Subcutaneous adipose tissue (tissue), 4 donors: ENCODE results near the gene EGLN3. TPM values are rescaled to one million over a fixed set of nuclear protein-coding genes. Genes with fewer than 3 reads are reported as not detected.

Source experiments
- CTCF ChIP-seq: fragments of 450-650 bp; IDR thresholded peaks from one replicate; pipeline ENCODE4 v1.5.1; 2016; ENCODE audit warnings: low read depth, mild to moderate bottlenecking, control low read depth, antibody characterized with exemption, moderate library complexity
- total RNA-seq, 4 donors: library from RNA; depleted of rRNA; stranded (reverse); fragments of >200 nt; gene quantifications; one replicate each; pipeline ENCODE4 v1.1.0, GENCODE V29; 2016

Gene EGLN3
- total RNA-seq, 4 donors from 2014 or later, result 7.0 to 14.5 (median 7.2) TPM

GRCh38 chr14:33915682-33916081, 35.2 kb downstream of the EGLN3 start:
- TF ChIP-seq CTCF, result no peak

- no peak for TF ChIP-seq CTCF
These were observed 36.0 kb downstream of the EGLN3 start for GRCh38 chr14:33914676-33915516.

DNA sequence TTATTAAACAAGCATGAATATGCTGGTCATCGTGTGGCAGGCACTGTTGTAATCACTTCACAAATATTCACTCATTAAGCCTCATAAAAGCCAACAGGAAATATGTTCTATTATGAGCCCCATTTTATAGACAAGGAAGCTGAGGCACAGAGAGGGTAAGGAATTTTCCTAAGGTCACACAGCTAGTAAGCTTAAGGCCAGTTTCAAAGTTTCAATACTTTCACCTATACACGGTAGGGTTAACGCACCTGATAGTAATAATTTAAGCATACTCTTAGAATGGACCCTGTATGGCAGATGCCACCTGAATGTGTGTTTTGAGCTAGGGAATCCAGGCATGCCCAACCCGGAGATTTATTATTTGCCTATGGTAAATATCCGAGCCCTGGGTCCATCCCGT, 39.8 kb downstream of the EGLN3 start:
- TF ChIP-seq CTCF, result no peak

DNA sequence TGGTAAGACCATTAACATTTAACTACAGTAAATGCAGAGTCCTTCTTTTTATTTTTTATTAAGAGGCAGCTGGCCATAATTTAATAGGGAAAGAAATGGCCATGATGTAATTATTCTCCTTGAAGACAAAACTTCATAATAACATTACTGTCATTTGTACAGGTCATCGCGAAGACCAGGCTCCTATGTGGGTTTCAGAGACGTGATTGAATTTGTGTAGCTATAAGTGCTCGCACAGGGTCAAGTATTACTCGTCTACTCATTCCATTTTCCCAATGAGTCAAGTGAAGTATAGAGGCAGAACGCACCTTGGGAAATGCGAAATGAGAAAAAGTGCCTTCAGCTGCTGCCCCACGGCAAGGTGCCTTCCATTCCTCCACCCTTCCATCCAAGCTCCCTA, 40.4 kb downstream of the EGLN3 start:
- no peak for TF ChIP-seq CTCF

- no peak for TF ChIP-seq CTCF
These were observed 41.3 kb downstream of the EGLN3 start for GRCh38 chr14:33909380-33910084.

DNA sequence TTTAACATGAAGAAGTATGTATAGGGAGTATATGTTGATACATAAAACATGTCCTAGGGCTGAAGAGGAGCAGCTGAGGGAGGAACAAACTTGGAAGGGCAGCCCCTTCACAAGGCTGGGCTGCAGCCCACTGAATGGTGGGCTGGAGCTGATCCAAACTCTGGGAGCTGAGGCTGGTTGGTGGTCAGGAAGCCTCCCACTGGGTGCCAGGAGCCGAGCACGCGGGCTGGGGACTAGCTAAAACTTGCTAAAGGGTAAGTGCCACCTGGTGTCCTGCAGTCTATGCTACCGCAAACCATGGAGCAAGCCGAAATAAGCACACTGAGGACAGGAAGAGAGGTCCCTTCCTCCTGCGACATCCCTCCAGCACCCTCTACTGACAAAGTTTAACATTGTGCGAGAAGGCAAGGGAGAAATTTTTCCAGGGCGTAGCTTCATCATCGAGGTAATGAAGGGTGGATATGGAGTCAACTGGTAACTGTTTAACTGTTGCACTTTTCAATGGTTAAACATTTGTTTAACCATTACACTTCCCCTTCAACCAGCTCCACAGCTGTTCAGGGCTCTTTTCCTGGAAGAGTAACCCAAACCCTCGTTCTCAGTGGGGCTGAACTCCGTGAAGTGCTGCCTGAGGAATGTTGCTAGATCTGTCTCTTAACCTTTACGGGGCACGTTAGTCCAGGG, 42.2 kb downstream of the EGLN3 start:
- no peak for TF ChIP-seq CTCF

DNA sequence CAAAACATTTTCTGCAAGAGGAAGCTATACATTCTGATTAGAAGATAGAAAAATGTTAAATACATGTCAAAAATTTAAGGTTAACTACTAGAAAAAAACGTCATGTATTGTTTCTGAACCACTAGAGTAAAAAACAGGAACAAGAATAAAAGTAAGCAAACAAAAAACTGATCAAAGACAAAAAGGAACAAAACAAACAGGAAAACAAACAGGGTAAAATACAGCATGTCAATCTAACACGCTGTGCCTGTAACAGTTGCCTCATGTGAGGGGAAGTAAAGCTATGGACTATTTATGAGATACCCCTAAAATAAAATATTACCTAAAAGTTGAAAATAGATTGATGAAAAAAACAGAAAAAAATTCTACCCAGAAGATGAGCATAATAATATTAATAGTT, 43.9 kb downstream of the EGLN3 start:
- TF ChIP-seq CTCF, result no peak
